Stimulated activated CD8-positive, alpha-beta memory T cell treated with anti-CD3 and anti-CD28 coated beads, Interleukin-4, amount 100 ng/mL, for 24 hours (primary cell): ENCODE results near the gene SNX25.

Experiments used
- DNase-seq: peaks from one replicate; pipeline ENCODE4 v3.0.0-alpha.2; 2020; ENCODE audit warnings: low read depth

Gene SNX25

DNA sequence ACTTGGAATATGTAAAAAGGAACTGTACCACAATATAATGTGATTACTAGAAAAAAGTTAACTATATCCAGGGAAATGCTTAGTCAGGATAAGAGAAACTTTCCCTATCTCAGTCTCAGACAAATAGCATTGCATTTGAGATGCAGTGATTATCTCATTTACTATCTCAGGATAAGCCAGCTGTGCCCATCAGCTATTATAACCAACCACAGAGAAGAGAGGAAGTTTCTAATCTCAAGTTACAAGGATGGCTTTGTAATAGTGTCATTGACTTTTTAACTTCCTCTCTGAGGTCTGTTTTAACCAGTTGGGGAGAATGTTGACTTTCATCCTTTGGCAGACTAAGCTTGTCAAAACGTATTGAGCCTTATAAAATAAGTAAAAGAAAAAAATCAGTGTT, 56.5 kb downstream of the SNX25 start:
- no peak for DNase-seq

DNA sequence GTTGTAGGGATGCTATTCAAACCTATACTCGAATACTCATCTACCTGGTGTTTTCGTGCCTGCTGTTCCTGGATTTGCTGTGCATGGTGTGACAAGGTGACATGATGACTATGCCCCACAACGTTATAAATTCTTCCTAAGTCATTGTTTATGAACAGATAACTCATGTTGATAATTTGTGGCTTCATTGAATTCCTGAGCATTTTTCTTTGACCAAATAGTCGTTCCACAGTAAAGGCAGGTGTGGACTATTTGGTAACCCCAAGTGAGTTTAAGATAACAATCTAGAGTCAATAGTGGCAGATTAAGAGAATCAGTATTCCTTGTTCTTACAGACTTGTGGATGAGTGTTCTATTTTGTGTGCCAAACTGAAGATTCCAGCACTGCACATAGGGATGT, 59.9 kb downstream of the SNX25 start:
- no peak for DNase-seq

DNA sequence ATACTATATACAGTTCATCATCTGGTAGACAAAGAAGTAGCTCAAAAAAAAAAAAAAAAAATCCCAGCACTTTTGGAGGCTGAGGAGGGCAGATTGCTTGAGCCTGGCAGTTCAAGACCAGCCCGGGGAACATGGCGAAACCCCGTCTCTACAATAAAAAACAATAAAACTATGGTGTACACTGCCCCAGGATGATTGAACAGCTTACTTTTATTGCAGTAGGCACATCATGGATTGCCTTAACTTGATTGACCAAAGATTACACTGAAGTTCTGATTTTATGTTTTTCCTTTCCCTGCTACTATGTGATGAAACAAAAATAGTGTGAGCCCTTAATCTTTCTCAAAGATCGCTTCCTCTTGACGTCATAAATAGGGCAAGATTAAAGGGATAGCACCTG, 60.6 kb downstream of the SNX25 start:
- DNase-seq, result no peak

DNA sequence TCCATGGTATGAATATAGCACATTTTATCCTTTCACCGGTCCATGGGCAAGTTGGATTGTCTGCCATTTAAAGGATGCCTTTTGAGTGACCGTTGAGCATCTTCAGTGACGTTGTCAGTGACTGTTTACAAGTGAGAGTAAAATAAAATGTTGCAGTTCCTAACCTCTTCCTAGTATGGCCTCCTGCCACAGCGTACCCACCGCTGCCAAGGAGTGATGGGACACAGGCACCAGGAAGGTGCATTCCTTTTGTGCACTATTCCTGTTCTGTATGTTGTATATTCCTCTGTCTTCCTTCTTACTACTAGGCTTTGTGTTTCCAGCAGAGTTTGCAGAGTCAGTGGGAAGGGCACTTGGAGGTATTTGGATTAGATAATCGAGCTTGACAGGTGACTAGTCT, 61.5 kb downstream of the SNX25 start:
- DNase-seq, result no peak

DNA sequence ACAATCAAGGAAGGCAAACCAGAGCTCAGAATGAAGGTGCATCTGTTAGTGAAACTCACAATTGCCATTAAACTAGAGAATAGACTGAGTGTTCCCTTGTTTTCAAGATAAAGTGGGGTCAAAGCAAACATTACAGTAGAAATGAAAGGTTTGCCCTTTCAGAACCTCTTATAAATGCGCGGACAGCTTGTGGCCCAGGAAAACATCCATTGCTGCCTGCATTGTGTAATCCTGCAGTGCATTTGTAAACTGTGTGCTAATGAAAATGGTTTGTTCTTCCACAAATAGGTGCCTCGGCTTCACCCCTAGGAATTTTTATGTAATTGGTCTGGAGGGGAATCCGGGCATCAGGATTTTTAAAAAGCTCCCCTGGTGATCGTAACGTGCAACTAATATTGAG, 62.8 kb downstream of the SNX25 start:
- DNase-seq, result no peak

DNA sequence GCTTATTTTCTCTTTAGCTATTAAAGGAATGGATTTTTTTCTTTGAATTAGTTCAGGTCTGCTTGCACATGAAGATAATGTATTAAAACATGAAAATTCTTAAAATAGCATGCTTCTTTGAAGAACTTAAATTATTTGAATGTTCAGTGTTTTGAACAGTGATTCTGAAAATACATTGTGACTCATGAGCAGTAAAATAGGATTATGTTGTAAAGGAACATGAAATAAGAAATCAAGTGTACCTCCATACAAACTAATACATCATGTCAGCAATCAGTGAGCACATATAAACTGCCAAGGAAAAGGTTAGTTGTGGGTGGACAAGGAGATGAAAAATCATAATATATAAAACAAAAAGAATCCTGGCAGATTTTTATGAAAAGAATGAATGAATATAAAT, 66.1 kb downstream of the SNX25 start:
- DNase-seq, result no peak

DNA sequence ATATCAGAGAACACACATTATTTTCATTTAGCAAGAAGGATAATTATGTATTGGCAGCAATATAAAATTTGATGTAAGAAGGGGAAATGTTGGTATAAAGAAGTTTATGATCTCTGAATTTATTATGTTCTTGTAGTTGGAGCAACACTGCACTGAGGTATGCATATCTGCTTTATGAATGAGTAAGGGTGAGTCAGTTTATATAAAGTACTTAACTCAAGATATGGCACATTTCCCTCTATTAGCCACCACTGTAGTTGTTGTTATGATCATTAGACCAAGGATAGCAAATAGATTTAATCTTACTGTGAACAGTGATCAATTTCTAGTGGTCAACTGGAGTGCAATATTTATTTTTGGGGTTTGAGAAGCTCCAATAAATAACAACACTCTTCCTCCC, 66.6 kb downstream of the SNX25 start:
- no peak for DNase-seq

DNA sequence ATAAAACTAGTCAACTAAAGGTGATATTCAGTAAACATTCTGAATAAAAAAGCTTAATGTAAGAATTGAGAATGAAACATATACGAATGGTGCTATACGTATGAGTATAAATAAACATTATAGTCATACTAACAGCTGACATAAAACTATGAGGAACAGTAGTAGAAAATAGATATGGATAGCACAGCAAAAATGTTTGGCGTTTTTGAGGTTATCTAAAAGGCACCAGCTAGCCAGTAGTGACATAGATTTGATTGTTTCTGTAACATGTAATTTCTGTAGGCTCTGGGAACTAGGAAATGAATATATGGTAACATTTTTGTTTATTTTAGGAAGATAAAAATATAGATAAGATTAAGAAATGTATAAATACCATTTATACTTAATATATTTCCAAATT, 69.3 kb downstream of the SNX25 start:
- no peak for DNase-seq

DNA sequence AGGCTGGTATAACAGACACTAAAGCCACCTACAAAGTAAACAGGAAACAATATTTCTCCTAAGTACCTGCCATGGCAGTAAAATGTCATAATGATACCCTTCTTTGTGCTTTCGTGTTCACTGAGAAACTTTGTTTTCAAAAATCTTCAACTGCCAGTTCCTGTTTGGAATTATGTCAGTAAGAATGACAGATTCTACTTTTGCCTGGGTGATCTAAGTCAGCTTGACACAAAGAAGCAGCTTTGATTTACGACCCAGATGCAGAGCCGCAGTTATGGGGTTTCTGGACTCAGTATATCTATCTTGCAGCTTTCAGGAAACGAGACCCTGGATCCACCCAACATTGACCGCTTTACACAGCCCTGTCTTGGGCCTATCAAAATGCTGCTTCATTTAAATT, 71.2 kb downstream of the SNX25 start:
- DNase-seq, result no peak

DNA sequence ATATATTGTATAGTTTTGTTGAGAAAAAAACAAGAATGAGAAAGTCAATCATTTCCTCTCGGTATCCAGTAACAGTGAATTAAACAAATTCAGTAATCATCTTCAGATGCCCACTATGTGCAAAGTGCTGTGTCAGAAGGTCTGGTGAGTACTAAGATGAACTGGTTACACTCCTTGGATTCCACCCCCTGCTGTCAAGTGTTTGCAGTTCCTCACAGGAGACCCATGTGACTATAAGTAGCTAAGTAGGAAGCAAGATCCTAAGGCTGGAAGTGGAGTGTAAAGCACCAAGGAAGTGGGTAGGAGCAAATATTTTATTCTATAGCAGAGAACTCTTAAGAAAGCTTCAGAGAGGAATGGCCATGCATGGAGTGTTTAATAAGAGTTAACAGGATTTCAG, 73.6 kb downstream of the SNX25 start:
- DNase-seq, result no peak

DNA sequence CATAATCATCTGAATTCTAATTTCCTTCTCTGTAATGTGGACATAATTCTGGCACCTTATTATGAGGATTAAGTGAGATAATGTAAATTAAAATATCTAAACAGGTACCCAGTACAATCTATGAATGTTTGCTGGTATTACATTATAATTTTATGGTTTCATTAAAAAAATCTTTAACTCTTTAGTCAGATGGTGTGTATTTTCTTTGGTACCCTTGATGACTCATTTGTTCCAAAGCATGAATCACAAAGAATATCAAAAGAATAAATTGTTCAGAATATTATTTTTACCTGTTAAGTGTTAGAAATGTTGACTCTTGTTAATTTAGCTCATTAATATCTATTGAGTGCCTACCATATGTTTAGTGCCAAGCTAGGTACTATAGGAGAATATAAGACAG, 74.3 kb downstream of the SNX25 start:
- no peak for DNase-seq

DNA sequence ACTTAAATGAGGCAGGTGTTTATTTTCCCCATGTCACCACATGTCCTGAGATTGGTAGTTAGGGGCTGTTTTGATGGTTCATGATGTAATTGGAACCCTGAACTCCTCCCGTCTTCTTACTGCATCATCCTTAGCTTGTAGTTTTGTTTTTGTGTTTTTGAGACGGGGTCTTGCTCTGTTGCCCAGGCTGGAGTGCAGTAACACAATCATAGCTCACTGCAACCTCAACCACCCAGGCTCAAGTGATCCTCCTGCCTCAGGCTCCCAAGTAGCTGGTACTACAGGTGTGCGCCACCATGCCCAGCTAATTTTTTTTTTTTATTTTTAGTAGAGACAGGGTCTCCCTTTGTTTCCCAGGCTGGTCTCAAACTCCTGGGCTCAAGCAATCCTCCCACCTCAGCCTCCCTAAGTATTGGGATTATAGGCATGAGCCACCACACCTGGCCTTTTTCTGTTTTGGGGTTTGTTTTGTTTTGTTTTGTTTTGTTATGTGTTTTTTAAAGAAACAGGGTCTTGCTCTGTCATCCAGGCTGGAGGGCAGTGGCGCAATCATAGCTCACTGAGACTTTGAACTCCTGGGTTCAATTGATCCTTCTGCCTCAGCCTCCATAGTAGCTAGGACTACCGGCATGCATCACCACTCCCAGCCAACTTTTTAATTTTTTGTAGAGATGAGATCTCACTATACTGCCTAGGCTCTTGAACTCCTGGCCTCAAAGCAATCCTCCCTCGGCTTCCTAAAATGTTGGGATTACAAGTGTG, 76.4 kb downstream of the SNX25 start:
- no peak for DNase-seq

DNA sequence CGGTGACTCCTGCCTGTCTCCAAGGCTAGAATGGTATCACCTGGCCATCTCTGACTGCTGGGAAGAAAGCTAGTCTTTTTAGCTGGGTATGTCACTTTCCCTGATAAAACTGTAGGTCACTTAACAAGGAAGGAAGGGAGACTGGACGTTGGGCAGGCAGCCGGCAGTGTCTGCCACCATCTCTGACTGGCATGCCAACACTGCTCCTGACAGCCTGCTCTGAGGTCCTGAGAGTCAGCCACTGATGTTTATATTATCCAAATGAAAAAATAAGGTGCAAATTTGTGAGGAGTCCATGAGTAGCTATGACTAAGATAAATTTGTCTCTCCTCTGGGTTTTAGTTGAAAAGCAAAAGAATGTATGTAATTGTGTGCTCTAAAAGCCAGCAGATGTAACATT, 77.2 kb downstream of the SNX25 start:
- no peak for DNase-seq

DNA sequence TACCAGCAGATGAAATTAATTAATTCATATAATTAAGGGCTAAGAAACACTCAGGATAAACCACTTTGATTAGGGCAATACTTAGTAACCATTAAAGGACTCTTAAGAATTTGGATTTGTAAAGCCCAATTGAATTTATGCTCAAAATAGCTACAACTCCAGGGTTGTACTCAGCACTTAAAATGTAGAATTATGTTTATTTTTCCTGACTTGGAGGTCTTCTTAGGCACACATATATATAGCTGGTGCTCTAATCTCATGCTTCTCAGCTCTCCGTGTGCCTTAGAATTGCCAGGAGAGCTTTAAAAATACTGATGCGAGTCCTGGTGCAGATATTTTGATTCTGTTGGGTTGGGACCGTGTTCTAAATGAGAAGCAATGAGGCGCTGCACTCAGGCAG, 77.6 kb downstream of the SNX25 start:
- no peak for DNase-seq

DNA sequence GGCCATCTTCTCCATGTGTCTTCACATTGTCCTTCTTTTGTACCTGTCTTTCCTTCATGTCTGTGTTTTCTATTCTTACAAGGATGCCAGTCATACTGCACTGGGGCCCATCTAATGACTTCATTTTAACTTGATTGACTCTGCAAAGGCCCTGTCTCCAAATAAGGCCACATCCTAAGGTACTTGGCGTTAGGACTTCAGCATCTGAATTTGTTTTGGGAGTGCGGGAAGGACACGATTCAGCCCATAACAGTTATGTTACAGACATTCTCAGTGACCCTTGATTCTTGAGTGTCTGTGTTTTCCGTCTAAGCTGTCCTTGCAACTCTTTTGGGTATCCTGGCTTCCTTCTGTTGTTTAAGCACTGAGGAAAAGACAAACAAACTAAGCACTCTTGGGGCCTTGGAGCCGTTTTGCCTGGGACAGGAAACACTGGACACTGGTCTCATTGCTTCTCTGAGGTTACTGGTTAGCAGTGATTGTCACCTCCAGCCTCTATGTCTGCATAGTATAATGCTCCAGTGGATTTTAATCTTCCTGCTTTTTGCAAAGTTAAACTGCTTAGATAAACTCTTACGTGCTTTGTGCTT, 80.7 kb downstream of the SNX25 start:
- no peak for DNase-seq

DNA sequence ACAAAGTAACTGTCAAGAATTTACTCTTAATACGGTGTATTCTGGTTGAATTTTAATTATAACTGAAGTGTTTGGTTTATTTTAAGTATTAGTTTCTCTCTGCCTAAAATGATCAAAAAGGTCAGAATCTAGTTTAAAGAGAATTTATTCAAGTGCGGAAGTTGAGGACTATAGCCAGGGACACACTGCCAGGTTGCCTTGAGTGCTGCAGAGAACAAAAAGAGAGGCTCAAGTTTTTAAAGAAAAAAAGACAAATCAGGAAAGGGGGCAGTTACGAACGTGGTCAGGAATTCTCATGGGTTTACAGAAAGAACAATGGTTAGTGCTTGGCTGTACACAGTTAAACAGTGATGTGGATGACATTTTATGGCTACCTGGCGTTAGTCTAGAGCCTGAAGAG, 81.3 kb downstream of the SNX25 start:
- DNase-seq, result no peak

DNA sequence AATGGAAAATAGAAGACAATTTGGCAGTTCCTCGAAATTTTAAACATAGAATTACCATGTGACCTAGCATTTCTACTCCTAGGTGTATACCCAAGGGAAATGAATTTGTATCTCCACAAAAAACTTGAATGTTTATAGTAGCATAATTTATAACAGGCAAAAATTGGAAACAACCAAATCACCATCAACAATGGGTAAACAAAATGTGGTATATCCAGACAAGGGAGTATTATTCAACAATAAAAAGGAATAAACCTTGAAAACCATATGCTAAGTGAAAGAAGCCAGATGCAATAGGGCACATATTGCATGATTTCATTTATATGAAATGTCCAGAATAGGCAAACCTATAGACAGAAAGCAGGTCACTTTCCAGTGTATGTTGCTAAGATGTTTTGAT, 83.8 kb downstream of the SNX25 start:
- no peak for DNase-seq

DNA sequence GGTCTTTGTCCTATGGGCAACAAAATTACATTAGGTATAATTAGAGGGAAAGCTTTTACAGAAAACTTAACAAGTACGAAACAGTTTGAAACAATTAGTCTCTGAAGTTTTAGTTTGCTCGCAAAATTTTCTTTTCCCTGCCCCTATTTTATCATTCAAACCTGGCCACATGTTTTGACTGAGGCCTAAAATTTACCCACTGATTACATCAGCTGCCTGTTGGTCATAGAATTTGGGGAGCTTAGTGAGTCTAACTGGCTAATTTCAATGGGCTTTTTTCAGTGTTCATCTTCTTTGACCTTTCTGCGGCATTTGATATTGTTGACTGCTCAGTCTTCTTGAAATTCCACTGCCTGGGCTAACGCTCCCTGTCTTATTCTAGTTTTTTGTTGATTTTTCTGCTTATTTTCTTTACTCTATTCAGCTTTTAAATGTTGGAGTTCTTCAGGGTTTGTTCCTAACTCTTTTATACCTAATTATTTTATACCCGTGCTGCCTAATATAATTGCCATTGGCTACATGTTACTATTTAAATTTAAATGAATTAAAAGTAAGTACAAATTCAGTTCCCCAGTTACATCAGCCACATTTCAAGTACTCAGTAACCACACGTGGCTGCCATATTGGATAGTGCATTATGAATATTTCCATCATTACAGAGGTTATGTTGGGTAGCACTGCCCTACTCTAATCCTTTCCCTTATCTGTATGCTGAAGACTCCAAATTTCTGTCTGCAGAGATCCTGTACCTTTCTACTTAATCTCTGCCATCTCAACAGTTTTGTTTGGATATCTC, 87.5 kb downstream of the SNX25 start:
- no peak for DNase-seq

DNA sequence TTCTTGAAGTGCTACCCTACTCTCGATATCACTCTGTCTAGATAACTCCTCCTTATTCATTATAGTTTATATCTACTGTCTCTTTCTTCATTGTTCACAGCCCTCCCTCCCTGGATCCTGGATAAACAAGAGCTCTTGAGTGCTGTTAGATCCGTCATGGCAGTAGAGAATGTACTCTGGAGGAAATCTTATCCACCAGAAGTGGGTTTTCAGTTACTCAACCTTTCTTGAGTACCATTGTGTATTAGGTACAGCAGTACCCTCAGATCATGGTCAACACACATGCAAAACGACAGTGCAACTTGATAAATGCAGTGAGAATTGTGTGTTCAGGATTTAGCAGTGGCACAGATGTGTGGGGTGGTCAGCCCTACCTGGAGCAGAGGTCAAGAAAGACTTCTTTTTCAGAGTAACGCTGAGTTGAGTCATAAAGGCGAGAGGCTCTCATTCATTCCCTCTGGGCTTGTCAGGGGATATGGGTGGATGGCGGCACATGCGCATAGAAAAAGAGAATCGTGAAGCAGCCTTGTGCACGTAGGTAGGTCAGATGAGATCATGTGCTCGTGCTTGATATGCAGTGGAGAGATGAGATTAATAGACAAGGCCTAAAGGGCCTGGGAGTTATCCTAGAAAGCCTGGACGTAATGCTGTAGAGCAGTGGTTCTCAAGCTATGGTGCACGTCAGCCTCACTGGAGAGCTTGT, 89.5 kb downstream of the SNX25 start:
- no peak for DNase-seq

DNA sequence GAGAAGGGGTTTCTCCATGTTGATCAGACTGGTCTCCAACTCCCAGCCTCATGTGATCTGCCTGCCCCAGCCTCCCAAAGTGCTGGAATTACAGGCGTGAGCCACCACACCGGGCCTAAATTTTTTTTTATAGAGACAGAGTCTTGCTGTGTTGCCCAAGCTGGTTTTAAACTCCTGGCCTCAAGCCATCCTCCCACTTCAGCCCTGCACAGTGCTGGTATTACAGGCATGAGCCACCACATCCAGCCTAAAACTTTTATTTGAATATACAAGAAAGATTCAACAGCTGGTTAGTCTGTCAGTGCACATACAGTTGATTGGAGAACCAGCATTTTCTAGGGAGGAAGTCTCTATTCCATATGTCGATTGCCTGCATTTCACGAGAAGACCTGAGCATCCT, 95.1 kb downstream of the SNX25 start:
- DNase-seq, result no peak

DNA sequence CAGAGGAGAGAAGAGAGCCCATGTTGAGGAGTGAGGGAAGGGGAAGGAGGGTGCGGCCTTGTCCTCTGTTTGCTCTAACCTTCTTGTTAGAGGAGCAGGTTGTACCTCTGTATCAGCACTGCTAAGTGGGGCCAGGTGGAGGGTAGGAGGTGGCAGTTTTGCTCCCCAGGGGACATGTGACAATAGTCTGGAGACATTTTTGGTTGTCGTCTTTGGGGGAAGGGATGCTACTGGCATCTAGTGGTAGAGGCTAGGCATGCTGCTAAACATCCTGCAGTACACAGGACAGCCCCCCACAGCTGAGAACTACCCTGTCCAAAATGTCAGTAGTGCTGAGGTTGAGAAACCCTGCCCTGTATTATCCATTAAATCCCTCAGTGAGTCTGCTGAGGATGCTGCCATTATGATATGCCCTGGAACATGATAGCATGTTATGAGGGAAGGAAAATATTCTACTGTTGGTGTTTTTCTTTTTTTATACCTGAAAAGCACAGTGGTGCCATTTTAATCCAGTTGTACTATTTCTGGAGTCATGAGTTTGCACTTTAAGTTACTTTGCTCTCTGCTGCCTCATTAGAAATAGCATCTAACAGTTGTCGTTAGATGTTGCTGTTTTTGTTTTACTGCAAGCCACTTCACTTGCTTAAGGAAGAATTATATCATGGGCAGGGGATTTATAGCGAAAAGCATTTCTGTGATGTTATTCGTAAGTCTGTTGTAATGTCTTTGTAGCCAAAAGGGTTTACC, 95.7 kb downstream of the SNX25 start:
- no peak for DNase-seq

DNA sequence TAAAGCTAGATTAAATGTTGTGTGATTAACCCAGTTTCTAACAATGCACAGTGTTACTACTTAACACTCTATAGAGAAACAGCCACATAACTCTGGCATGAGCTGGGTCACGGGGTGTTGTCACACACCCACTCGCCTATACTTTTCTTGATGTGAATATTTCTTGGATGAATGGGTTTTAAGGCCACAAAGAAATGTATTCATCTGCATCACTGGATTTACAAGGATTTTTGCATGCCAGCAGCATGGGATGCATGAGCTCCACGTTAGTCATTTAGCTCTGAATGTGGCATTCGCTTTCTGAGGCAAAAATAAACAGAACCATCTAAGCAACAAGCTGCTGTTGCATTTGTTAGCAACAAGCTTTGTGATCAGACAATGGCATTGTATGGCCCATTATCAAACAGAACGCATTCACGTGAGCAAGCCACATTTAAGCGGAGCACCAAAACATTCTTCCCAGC, 96.6 kb downstream of the SNX25 start:
- DNase-seq, result no peak
